Breast epithelium (tissue), 4 donors: Measurements from ENCODE around the gene TBC1D2B. TPM values are rescaled to one million over a fixed set of nuclear protein-coding genes. Genes with fewer than 3 reads are reported as not detected.

Experiments
- DNase-seq, 2 donors: peaks; one replicate each; pipeline ENCODE4 v3.0.0-alpha.2; 2019; ENCODE audit warnings: low spot score in 2 of 2
- H3K27ac ChIP-seq, 2 donors: fragments of 200-600 bp; sonication (generic) in 1 of 2; one replicate each; pipeline ENCODE4 v1.5.1; 2016 to 2019; ENCODE audit warnings: mild to moderate bottlenecking in 1 of 2
- H3K27me3 ChIP-seq, 2 donors: fragments of 200-600 bp; sonication (generic) in 1 of 2; one replicate each; pipeline versions ENCODE4 v1.5.1 to v1.6.0; 2017 to 2019; ENCODE audit warnings: control low read depth in 1 of 2, mild to moderate bottlenecking in 1 of 2
- H3K36me3 ChIP-seq: fragments of 200-600 bp; one replicate; pipeline ENCODE4 v1.5.1; 2019
- H3K4me1 ChIP-seq, 2 donors: fragments of 200-600 bp; sonication (generic); one replicate each; pipeline ENCODE4 v1.5.1; 2016 to 2019; ENCODE audit warnings: control low read depth in 1 of 2
- H3K4me3 ChIP-seq, 3 donors: fragments of 200-600 bp; sonication (generic); 1 replicate in 2 of 3; 2 replicates in 1 of 3; pipeline ENCODE4 v1.5.1; 2016 to 2019; ENCODE audit warnings: mild to moderate bottlenecking in 3 of 3, moderate library complexity in 2 of 3
- H3K9me3 ChIP-seq, 2 donors: fragments of 200-600 bp; sonication (generic) in 1 of 2; one replicate each; pipeline ENCODE4 v1.5.1; 2016 to 2019; ENCODE audit warnings: control low read depth in 1 of 2
- POLR2A ChIP-seq: fragments of 450-650 bp; IDR thresholded peaks from one replicate; pipeline ENCODE4 v1.6.1; 2016; ENCODE audit warnings: antibody characterized with exemption, mild to moderate bottlenecking, moderate library complexity
- POLR2AphosphoS5 ChIP-seq, 3 donors: sonication (generic); formaldehyde crosslinking; IDR thresholded peaks; one replicate each; pipeline ENCODE4 v1.6.1; 2017; ENCODE audit warnings: antibody characterized with exemption in 3 of 3
- intact Hi-C: fragments of 100-400 bp; cut with DNase I; formaldehyde crosslinking; loops from one replicate; pipeline ENCODE4 v1.15.1; 2023; ENCODE audit warnings: low total_unique reads
- total RNA-seq, 3 donors: library from RNA; depleted of rRNA; stranded (reverse); fragments of >200 nt; gene quantifications; one replicate each; pipeline ENCODE4 v1.1.0, GENCODE V29; 2016
- TF ChIP-seq, protein P1 (sequence below), 3 donors: fragments of 450-650 bp; IDR thresholded peaks; one replicate each; pipeline ENCODE4 v1.5.1; 2016 to 2017; ENCODE audit warnings: antibody characterized with exemption in 3 of 3, mild to moderate bottlenecking in 3 of 3, moderate library complexity in 3 of 3

TBC1D2B gene
- total RNA-seq, 3 donors from 2014 or later: 44.9 to 71.0 (median 69.2) TPM

DNA sequence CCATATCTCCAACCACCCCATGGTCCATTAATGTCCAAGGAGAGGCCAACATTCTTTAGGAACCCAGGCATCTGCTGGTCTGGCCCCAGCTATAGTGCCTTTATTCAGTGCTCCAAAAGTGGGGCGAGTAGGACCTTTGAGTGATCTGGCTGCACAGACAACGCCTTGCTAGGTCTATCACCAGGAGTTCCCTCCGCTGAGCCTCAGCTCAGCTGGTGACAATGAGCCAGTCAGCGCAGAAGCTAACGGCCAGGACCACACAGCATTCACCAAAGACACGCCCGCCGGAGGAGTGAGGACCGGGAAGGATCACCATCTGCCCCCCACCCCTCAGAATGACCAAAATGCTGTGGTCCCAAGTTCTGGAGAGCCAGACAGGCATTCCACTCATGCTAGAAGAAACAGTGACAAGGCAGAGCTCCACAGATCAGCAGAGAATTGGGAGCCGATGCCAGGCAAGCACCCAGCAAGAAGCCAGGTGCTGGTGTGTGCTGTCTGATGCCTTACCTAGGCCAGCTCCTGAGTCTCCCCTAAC lies 19.0 kb downstream of the TBC1D2B start:
- intact Hi-C loops: no loop called here
- H3K9me3 ChIP-seq: no peaks in the 10 kb centered on the region
- no peaks in the 10 kb centered on the region for H3K36me3 ChIP-seq
- no peak for DNase-seq
- peak overlapping the region; percentile 73 to 89 for H3K27ac ChIP-seq
- no peak for TF ChIP-seq POLR2AphosphoS5 (IDR thresholded peaks at IDR 0.05)
- TF ChIP-seq, protein P1, sequence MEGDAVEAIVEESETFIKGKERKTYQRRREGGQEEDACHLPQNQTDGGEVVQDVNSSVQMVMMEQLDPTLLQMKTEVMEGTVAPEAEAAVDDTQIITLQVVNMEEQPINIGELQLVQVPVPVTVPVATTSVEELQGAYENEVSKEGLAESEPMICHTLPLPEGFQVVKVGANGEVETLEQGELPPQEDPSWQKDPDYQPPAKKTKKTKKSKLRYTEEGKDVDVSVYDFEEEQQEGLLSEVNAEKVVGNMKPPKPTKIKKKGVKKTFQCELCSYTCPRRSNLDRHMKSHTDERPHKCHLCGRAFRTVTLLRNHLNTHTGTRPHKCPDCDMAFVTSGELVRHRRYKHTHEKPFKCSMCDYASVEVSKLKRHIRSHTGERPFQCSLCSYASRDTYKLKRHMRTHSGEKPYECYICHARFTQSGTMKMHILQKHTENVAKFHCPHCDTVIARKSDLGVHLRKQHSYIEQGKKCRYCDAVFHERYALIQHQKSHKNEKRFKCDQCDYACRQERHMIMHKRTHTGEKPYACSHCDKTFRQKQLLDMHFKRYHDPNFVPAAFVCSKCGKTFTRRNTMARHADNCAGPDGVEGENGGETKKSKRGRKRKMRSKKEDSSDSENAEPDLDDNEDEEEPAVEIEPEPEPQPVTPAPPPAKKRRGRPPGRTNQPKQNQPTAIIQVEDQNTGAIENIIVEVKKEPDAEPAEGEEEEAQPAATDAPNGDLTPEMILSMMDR (IDR thresholded peaks at IDR 0.05): no peak
- no peak for TF ChIP-seq POLR2A
- no peaks in the 10 kb centered on the region for H3K27me3 ChIP-seq
- peaks cover 2 to 9% of the 10 kb centered on the region in 2 donors for H3K4me1 ChIP-seq
- no peak overlapping the region for H3K4me3 ChIP-seq

DNA sequence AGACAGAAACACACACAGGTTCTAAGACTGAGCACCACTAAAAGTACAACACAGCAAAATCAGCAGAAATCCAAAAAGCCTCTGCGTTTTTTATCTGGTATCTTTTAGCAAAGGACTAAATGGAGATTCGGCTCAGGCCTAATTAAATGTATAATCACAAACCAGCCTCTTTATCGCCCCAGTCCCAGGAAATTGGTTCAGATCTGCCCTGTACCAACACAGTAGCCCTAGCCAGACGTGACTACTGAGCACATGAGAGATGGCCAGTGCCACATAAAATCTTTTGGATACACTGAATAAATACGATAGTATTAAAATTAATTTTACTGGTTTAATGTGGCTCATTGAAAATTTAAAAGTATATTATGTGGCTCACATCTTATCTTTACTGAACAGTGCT lies 19.7 kb downstream of the TBC1D2B start:
- Histone ChIP-seq H3K36me3 (no peaks in the 10 kb centered on the region), H3K4me3 (no peak overlapping the region), H3K27me3 (no peaks in the 10 kb centered on the region), H3K4me1 (peaks cover 2 to 9% of the 10 kb centered on the region in 2 donors), H3K9me3 (no peaks in the 10 kb centered on the region), H3K27ac (peak overlapping the region; percentile 73 to 89)
- intact Hi-C loops: no loop called here
- DNase-seq: no peak
- TF ChIP-seq POLR2A (no peak), POLR2AphosphoS5 (IDR thresholded peaks at IDR 0.05) (no peak)
- TF ChIP-seq, protein P1 (IDR thresholded peaks at IDR 0.05): no peak

DNA sequence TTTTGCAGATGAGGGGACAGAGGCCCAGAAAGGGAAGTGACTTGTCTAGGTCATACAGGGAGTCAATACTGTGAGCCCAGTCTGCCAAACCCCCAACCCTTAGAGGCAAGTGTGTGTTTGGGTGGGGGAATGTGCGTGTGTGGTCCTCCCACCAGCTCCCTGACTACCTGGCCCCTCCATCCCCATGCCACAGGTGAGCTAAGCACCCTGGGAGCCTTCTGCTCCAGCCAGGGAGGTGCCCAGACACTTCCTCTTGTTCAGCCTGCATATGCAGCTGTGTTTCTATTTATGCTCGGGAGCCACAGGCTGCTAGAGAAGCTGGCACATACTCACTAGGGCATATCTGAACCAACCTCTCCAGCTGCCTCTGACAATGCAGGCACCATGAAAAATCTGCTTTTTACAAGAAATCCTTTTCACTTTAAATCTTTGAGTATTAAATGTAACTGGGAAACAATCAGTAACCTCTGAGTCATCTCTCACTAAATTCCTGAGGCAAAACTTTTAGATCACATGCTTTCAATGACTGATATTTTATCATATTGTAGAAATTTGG lies 20.7 kb downstream of the TBC1D2B start:
- DNase-seq: no peak
- H3K9me3 ChIP-seq: no peaks in the 10 kb centered on the region
- no peak overlapping the region for H3K4me3 ChIP-seq
- H3K27me3 ChIP-seq: no peaks in the 10 kb centered on the region
- H3K4me1 ChIP-seq: peaks cover under 1 to 9% of the 10 kb centered on the region in 2 donors
- intact Hi-C loops: no loop called here
- H3K27ac ChIP-seq: peak overlapping the region; percentile 73 to 89
- H3K36me3 ChIP-seq: no peaks in the 10 kb centered on the region
- no peak for TF ChIP-seq POLR2A
- TF ChIP-seq, protein P1 (IDR thresholded peaks at IDR 0.05): no peak
- TF ChIP-seq POLR2AphosphoS5 (IDR thresholded peaks at IDR 0.05): no peak

GRCh38 chr15:78055919-78056713 lies 21.4 kb downstream of the TBC1D2B start:
- DNase-seq: no peak
- no peaks in the 10 kb centered on the region for H3K9me3 ChIP-seq
- H3K27ac ChIP-seq: peak overlapping the region; percentile 73 to 89
- intact Hi-C loops: no loop called here
- peaks cover 0 to 9% of the 10 kb centered on the region in 2 donors for H3K4me1 ChIP-seq
- TF ChIP-seq POLR2AphosphoS5 (IDR thresholded peaks at IDR 0.05) (no peak), POLR2A (no peak)
- TF ChIP-seq, protein P1 (IDR thresholded peaks at IDR 0.05): no peak
- no peaks in the 10 kb centered on the region for H3K27me3 ChIP-seq
- H3K36me3 ChIP-seq: no peaks in the 10 kb centered on the region
- H3K4me3 ChIP-seq: no peak overlapping the region

GRCh38 chr15:78054966-78055365 lies 22.5 kb downstream of the TBC1D2B start:
- no peaks in the 10 kb centered on the region for H3K9me3 ChIP-seq
- H3K27ac ChIP-seq: no peak overlapping the region
- TF ChIP-seq, protein P1 (IDR thresholded peaks at IDR 0.05): no peak
- TF ChIP-seq POLR2A (no peak), POLR2AphosphoS5 (IDR thresholded peaks at IDR 0.05) (no peak)
- H3K4me3 ChIP-seq: no peak overlapping the region
- no peak for DNase-seq
- H3K4me1 ChIP-seq: peaks cover 0 to 9% of the 10 kb centered on the region in 2 donors
- H3K36me3 ChIP-seq: no peaks in the 10 kb centered on the region
- no peaks in the 10 kb centered on the region for H3K27me3 ChIP-seq
- intact Hi-C loops: no loop called here
